HepG2 (cell line): ENCODE data around the gene FRAS1. TPM values are rescaled to one million over a fixed set of nuclear protein-coding genes. Genes with fewer than 3 reads are reported as not detected.
"Not testable (repeated sequence)": the region's sequence is repeated elsewhere in the genome, so short reads cannot be mapped to it uniquely, and the experiment has no call there.

ENCODE experiments used
- CBX5 ChIP-seq: sonication (generic); formaldehyde crosslinking; IDR thresholded peaks from 2 replicates; pipeline ENCODE4 v1.4.0; 2020; ENCODE audit warnings: missing genetic modification reagents, borderline replicate concordance
- CCDC6 ChIP-seq: sonication (generic); formaldehyde crosslinking; IDR thresholded peaks from 2 replicates; pipeline ENCODE4 v1.8.1; 2022; ENCODE audit warnings: mild to moderate bottlenecking, missing genetic modification reagents, moderate library complexity
- CTCF ChIP-seq: sonication (generic); formaldehyde crosslinking; IDR thresholded peaks from 2 replicates; pipeline ENCODE4 v1.5.0; 2020; ENCODE audit warnings: mild to moderate bottlenecking, missing genetic modification reagents, moderate library complexity
- FOSL2 ChIP-seq: sonication (generic); formaldehyde crosslinking; IDR thresholded peaks from 2 replicates; pipeline ENCODE4 v1.4.0; 2020; ENCODE audit warnings: missing genetic modification reagents
- GATAD2A ChIP-seq: IDR thresholded peaks from 2 replicates; pipeline ENCODE4 v1.6.1; 2016
- HNF1B ChIP-seq: sonication (generic); formaldehyde crosslinking; IDR thresholded peaks from 2 replicates; pipeline ENCODE4 v1.5.1; 2020; ENCODE audit warnings: mild to moderate bottlenecking, moderate library complexity, missing genetic modification reagents
- IRF2 ChIP-seq: IDR thresholded peaks from 2 replicates; pipeline ENCODE4 v1.6.1; 2018; ENCODE audit warnings: missing genetic modification reagents, missing compliant biosample characterization
- KMT2A ChIP-seq: sonication (generic); formaldehyde crosslinking; IDR thresholded peaks from 2 replicates; pipeline ENCODE4 v1.4.0; 2020; ENCODE audit warnings: missing genetic modification reagents
- MXD3 ChIP-seq: IDR thresholded peaks from 2 replicates; pipeline ENCODE4 v1.6.1; 2016; ENCODE audit warnings: mild to moderate bottlenecking, missing biosample characterization, missing genetic modification reagents
- PITX1 ChIP-seq: sonication (generic); formaldehyde crosslinking; IDR thresholded peaks from 2 replicates; pipeline ENCODE4 v1.5.1; 2020; ENCODE audit warnings: mild to moderate bottlenecking, missing genetic modification reagents
- RXRA ChIP-seq: sonication (generic); formaldehyde crosslinking; IDR thresholded peaks from 2 replicates; pipeline ENCODE4 v1.5.1; 2020; ENCODE audit warnings: missing genetic modification reagents
- SAP130 ChIP-seq: IDR thresholded peaks from 2 replicates; pipeline ENCODE4 v1.6.1; 2016; ENCODE audit warnings: low read depth
- SOX13 ChIP-seq, 3 experiments: fragments of 450-650 bp in 1 of 3; sonication (generic) in 1 of 3; formaldehyde crosslinking in 1 of 3; IDR thresholded peaks in 2 of 3; conservative IDR thresholded peaks in 1 of 3; 2 replicates each; pipeline versions ENCODE4 v1.5.0 to v1.6.1; 2016 to 2020; ENCODE audit warnings: antibody characterized with exemption in 1 of 3, mild to moderate bottlenecking in 1 of 3, missing compliant biosample characterization in 1 of 3, missing genetic modification reagents in 1 of 3, moderate library complexity in 1 of 3
- SOX6 ChIP-seq, 2 experiments: fragments of 450-650 bp in 1 of 2; sonication (generic) in 1 of 2; formaldehyde crosslinking in 1 of 2; IDR thresholded peaks; 2 replicates each; pipeline versions ENCODE4 v1.4.0 to v1.6.1; 2017 to 2020; ENCODE audit warnings: antibody characterized with exemption in 1 of 2, mild to moderate bottlenecking in 1 of 2, missing genetic modification reagents in 1 of 2
- SP4 ChIP-seq: sonication (generic); formaldehyde crosslinking; IDR thresholded peaks from 2 replicates; pipeline ENCODE4 v1.8.1; 2023; ENCODE audit warnings: mild to moderate bottlenecking, missing genetic modification reagents
- TBX2 ChIP-seq: sonication (generic); formaldehyde crosslinking; IDR thresholded peaks from 2 replicates; pipeline ENCODE4 v1.5.0; 2020; ENCODE audit warnings: missing genetic modification reagents, mild to moderate bottlenecking, borderline replicate concordance
- THAP8 ChIP-seq: sonication (generic); formaldehyde crosslinking; IDR thresholded peaks from 2 replicates; pipeline ENCODE4 v1.5.1; 2020; ENCODE audit warnings: missing genetic modification reagents, mild to moderate bottlenecking, borderline replicate concordance
- ZBTB38 ChIP-seq: sonication (generic); formaldehyde crosslinking; IDR thresholded peaks from 2 replicates; pipeline ENCODE4 v1.5.1; 2020; ENCODE audit warnings: mild to moderate bottlenecking, missing genetic modification reagents
- ZGPAT ChIP-seq: IDR thresholded peaks from 2 replicates; pipeline ENCODE4 v1.6.1; 2016; ENCODE audit warnings: mild to moderate bottlenecking
- ZMYM3 ChIP-seq: sonication (generic); formaldehyde crosslinking; IDR thresholded peaks from 2 replicates; pipeline ENCODE4 v1.5.1; 2020; ENCODE audit warnings: mild to moderate bottlenecking, missing genetic modification reagents
- ZNF441 ChIP-seq: sonication (generic); formaldehyde crosslinking; IDR thresholded peaks from 2 replicates; pipeline ENCODE4 v1.7.0; 2021; ENCODE audit warnings: missing genetic modification reagents, borderline replicate concordance
- ZNF501 ChIP-seq: sonication (generic); formaldehyde crosslinking; IDR thresholded peaks from 2 replicates; pipeline ENCODE4 v1.5.1; 2020; ENCODE audit warnings: mild to moderate bottlenecking, moderate library complexity, missing genetic modification reagents
- ZNF644 ChIP-seq: IDR thresholded peaks from 2 replicates; pipeline ENCODE4 v1.6.1; 2016; ENCODE audit warnings: low read depth
- polyA plus RNA-seq, 8 experiments: library from polyadenylated mRNA; depleted of rRNA in 3 of 8; stranded (reverse) in 7 of 8; unstranded in 1 of 8; fragments of >200 nt; fragmentation: Illumina TruSeq in 4 of 8; extraction: Trizol in 4 of 8; gene quantifications; 2 replicates each; pipeline versions ENCODE4 v1.2.1 to v1.2.3, GENCODE V29; 2011 to 2016; ENCODE audit warnings: low read depth in 4 of 8, missing spikeins in 1 of 8, mixed read lengths in 1 of 8; ENCODE audit not compliant: insufficient read depth in 1 of 8
- total RNA-seq, 5 experiments: library from RNA; depleted of rRNA; stranded (reverse); fragments of >200 nt; fragmentation: Illumina TruSeq; extraction: Trizol; gene quantifications; 2 replicates each; pipeline ENCODE4 v1.2.3, GENCODE V29; 2016; ENCODE audit warnings: low read depth in 1 of 5

Gene FRAS1
- total and polyA plus RNA-seq, 2 of the 13 experiments (the other 11 are each of a cell fraction or from before 2014, with no cell fraction given), result 22.5 to 31.6 TPM

- TF ChIP-seq PITX1 (CRISPR knock-in tag) (peak; percentile 55; the same call in 1 of the 2 replicates), TBX2 (CRISPR knock-in tag) (peak; percentile 19; the same call in 1 of the 2 replicates), ZNF441 (peak; percentile 35; the same call in 1 of the 2 replicates), ZNF501 (peak; percentile 76), CBX5 (CRISPR knock-in tag) (peak; percentile 33; the same call in 1 of the 2 replicates), HNF1B (CRISPR knock-in tag) (peak; percentile 80; the same call in 1 of the 2 replicates), KMT2A (CRISPR knock-in tag) (peak; percentile 27; the same call in 1 of the 2 replicates), SAP130 (0 out of 2 replicates have a peak, but pooled peaks have one; percentile 43), SOX6 (CRISPR knock-in tag; IDR thresholded peaks at IDR 0.05) (peak; percentile 23; the same call in 1 of the 2 replicates), SP4 (CRISPR knock-in tag) (peak; percentile 44; the same call in 1 of the 2 replicates), ZNF644 (peak; percentile 61; the same call in 1 of the 2 replicates), ZMYM3 (CRISPR knock-in tag) (peak; percentile 59; the same call in 1 of the 2 replicates), ZGPAT (CRISPR knock-in tag) (0 out of 2 replicates have a peak, but pooled peaks have one; percentile 43), IRF2 (0 out of 2 replicates have a peak, but pooled peaks have one; percentile 41), THAP8 (0 out of 2 replicates have a peak, but pooled peaks have one; percentile 37), FOSL2 (peak; percentile 27; the same call in 1 of the 2 replicates), SOX13 (CRISPR knock-in tag; conservative IDR thresholded peaks at IDR 0.05 in 1 of 2, IDR thresholded peaks at IDR 0.05 in 1 of 2) (peak in 1 of 2 experiments; percentile 40; a peak in 1 of 4 replicates), RXRA (CRISPR knock-in tag) (0 out of 2 replicates have a peak, but pooled peaks have one; percentile 27), CCDC6 (CRISPR knock-in tag) (0 out of 2 replicates have a peak, but pooled peaks have one; percentile 45), CTCF (CRISPR knock-in tag) (peak; percentile 65), MXD3 (CRISPR knock-in tag) (peak; percentile 52; the same call in 1 of the 2 replicates), ZBTB38 (peak; percentile 59; the same call in 1 of the 2 replicates), GATAD2A (CRISPR knock-in tag) (peak; percentile 67)
- not testable (repeated sequence) for TF ChIP-seq SOX6, SOX13 (IDR thresholded peaks at IDR 0.05)
Measured at GRCh38 chr4:78125834-78126331, 68.8 kb downstream of the FRAS1 start (continued).
